Stimulated activated CD4-positive, alpha-beta T cell treated with anti-CD3 and anti-CD28 coated beads, TNF-alpha, amount 100 ng/mL, for 1 hour (primary cell): ENCODE results near the gene ARHGEF10L.

Experiments
- DNase-seq, 3 donors: peaks; one replicate each; pipeline ENCODE4 v3.0.0-alpha.2; 2020; ENCODE audit warnings: low read depth in 3 of 3, low spot score in 1 of 3

The ARHGEF10L gene

GRCh38 chr1:17672226-17672625 is 132.7 kb downstream of the ARHGEF10L start:
- no peak for DNase-seq

- DNase-seq = no peak
Observed at GRCh38 chr1:17673329-17674072, 134.0 kb downstream of the ARHGEF10L start.

- DNase-seq = no peak
Observed at GRCh38 chr1:17674726-17675500, 135.4 kb downstream of the ARHGEF10L start.

GRCh38 chr1:17675744-17676143 is 136.2 kb downstream of the ARHGEF10L start:
- DNase-seq = no peak

- DNase-seq = no peak
Observed at GRCh38 chr1:17676387-17677060, 137.0 kb downstream of the ARHGEF10L start.

GRCh38 chr1:17678011-17678410 is 138.5 kb downstream of the ARHGEF10L start:
- DNase-seq = no peak

- no peak for DNase-seq
Observed at GRCh38 chr1:17679856-17680255, 140.4 kb downstream of the ARHGEF10L start.

GRCh38 chr1:17680308-17680707 is 140.8 kb downstream of the ARHGEF10L start:
- DNase-seq = no peak

GRCh38 chr1:17682400-17682799 is 142.9 kb downstream of the ARHGEF10L start:
- DNase-seq = no peak

- DNase-seq = no peak
Observed at GRCh38 chr1:17683598-17683997, 144.1 kb downstream of the ARHGEF10L start.

GRCh38 chr1:17684810-17685209 is 145.3 kb downstream of the ARHGEF10L start:
- DNase-seq = no peak

GRCh38 chr1:17686258-17686657 is 146.8 kb downstream of the ARHGEF10L start:
- no peak for DNase-seq

GRCh38 chr1:17687145-17687544 is 147.6 kb downstream of the ARHGEF10L start:
- no peak for DNase-seq

- DNase-seq = no peak
Observed at GRCh38 chr1:17688217-17688810, 148.8 kb downstream of the ARHGEF10L start.

GRCh38 chr1:17689011-17689410 is 149.5 kb downstream of the ARHGEF10L start:
- DNase-seq = no peak

- no peak for DNase-seq
Observed at GRCh38 chr1:17690906-17691634, 151.6 kb downstream of the ARHGEF10L start.

- no peak for DNase-seq
Observed at GRCh38 chr1:17692645-17693044, 153.1 kb downstream of the ARHGEF10L start.

GRCh38 chr1:17696417-17697301 is 157.2 kb downstream of the ARHGEF10L start:
- no peak for DNase-seq

GRCh38 chr1:17697458-17697857 is 158.0 kb downstream of the ARHGEF10L start:
- DNase-seq = no peak

GRCh38 chr1:17699581-17699980 is 160.1 kb downstream of the ARHGEF10L start:
- no peak for DNase-seq
